AG04449 (cell line): ENCODE data around the gene STING1.
"Not testable (repeated sequence)": the region's sequence is repeated elsewhere in the genome, so short reads cannot be mapped to it uniquely, and the experiment has no call there.

Experiments used
- CTCF ChIA-PET: fragments of 350-600 bp; formaldehyde crosslinking; extraction: SDS; loops from one replicate; lab custom pipeline; 2021; ENCODE audit warnings: antibody characterized with exemption; lab: Yijun Ruan, JAX
- POLR2A ChIA-PET: fragments of 400-600, 350-600 bp; formaldehyde crosslinking; extraction: SDS; loops from one replicate; lab custom pipeline; 2020; ENCODE audit warnings: antibody characterized with exemption, inconsistent platforms; lab: Yijun Ruan, JAX
- DNase-seq: peaks from one replicate; pipeline ENCODE4 v3.0.0-alpha.2; 2010; ENCODE audit warnings: low read depth, low spot score
- H3K4me3 ChIP-seq: 2 replicates; pipeline ENCODE4 v1.5.1; 2011; ENCODE audit warnings: low read depth, mild to moderate bottlenecking, control low read depth, low read length
- CTCF ChIP-seq: IDR thresholded peaks from one replicate; pipeline ENCODE4 v1.5.1; 2011; ENCODE audit warnings: mild to moderate bottlenecking, moderate library complexity, low read length, control low read depth, inconsistent platforms; ENCODE audit not compliant: insufficient read depth; ENCODE audit errors: missing control alignments

STING1 gene

GRCh38 chr5:139443831-139444453 lies 38.6 kb downstream of the STING1 start:
- POLR2A ChIA-PET = interaction anchor here (1.1 to 1.4 kb wide), 2 partner anchors 39 to 117 kb away, joined by 3 to 7 read pairs; partner anchors contain the start of genes STING1 and UBE2D2
- CTCF ChIA-PET = interaction anchor here (1.2 to 4.4 kb wide), 4 partner anchors 21 to 189 kb away, joined by 4 to 18 read pairs (median 10); no protein-coding TSS in a partner anchor
- no peak for TF ChIP-seq CTCF
- no peak for DNase-seq
- no peak overlapping the region for H3K4me3 ChIP-seq

- ChIA-PET POLR2A (interaction anchor here (1.4 kb wide), 1 partner anchor 42 kb away, joined by 11 read pairs; the partner anchor contains the start of gene STING1), CTCF (interaction anchor here (4.4 to 8.4 kb wide), 3 partner anchors 18 to 74 kb away, joined by 18 to 87 read pairs (median 55); no protein-coding TSS in a partner anchor)
- DNase-seq, H3K4me3 ChIP-seq: not testable (repeated sequence)
These were observed 42.1 kb downstream of the STING1 start for GRCh38 chr5:139440416-139440815.

GRCh38 chr5:139439013-139439903 lies 43.3 kb downstream of the STING1 start, which contains the start of gene DNAJC18:
TSS of gene DNAJC18 (minus strand) at chr5:139439525. CDS start at chr5:139439445, 80 bp downstream.
- ChIA-PET POLR2A (interaction anchor here (0.7 to 1.8 kb wide), 5 partner anchors 16 to 50 kb away, joined by 3 to 11 read pairs (median 5); partner anchors contain the start of gene STING1), CTCF (interaction anchor here (0.9 to 8.4 kb wide), 4 partner anchors 12 to 75 kb away, joined by 3 to 87 read pairs (median 30); partner anchors contain the start of gene STING1)
- peak within 1 kb of the TSS; percentile 91 for H3K4me3 ChIP-seq
- no peak for DNase-seq
- TF ChIP-seq CTCF = no peak

GRCh38 chr5:139438707-139439012 lies 43.9 kb downstream of the STING1 start:
- DNase-seq = no peak
- no peak for TF ChIP-seq CTCF
- POLR2A ChIA-PET = interaction anchor here (0.8 to 1.8 kb wide), 3 partner anchors 27 to 50 kb away, joined by 3 to 6 read pairs (median 5); no protein-coding TSS in a partner anchor
- peak overlapping the region; percentile 91 for H3K4me3 ChIP-seq
- CTCF ChIA-PET = interaction anchor here (1.9 to 8.4 kb wide), 3 partner anchors 17 to 76 kb away, joined by 5 to 87 read pairs (median 55); partner anchors contain the start of gene STING1

- TF ChIP-seq CTCF = no peak
- ChIA-PET POLR2A (no interaction called here), CTCF (interaction anchor here (1.2 to 8.4 kb wide), 4 partner anchors 10 to 93 kb away, joined by 4 to 87 read pairs (median 30); no protein-coding TSS in a partner anchor)
- H3K4me3 ChIP-seq = no peak overlapping the region
- DNase-seq = no peak
These were observed 46.9 kb downstream of the STING1 start for GRCh38 chr5:139435676-139436075.

- ChIA-PET POLR2A (no interaction called here), CTCF (interaction anchor here (1.5 to 8.4 kb wide), 4 partner anchors 10 to 83 kb away, joined by 5 to 87 read pairs (median 51); no protein-coding TSS in a partner anchor)
- no peak for TF ChIP-seq CTCF
- no peak for DNase-seq
- no peak overlapping the region for H3K4me3 ChIP-seq
These were observed 50.9 kb downstream of the STING1 start for GRCh38 chr5:139431706-139432105.
